IMR-90 (cell line): ENCODE data around the gene IL22RA2. TPM values are rescaled to one million over a fixed set of nuclear protein-coding genes. Genes with fewer than 3 reads are reported as not detected.

ENCODE experiments used
- ATAC-seq: fragments of 200-7000 bp; cut with Tn5 transposase; 2 replicates; pipeline ENCODE4 v1.9.1; 2020; ENCODE audit warnings: low read depth, mild to moderate bottlenecking, moderate library complexity
- BruUV-seq: library from RNA; stranded (reverse); fragments of 400-500 nt; replicated peaks from 2 replicates; lab custom pipeline; 2021; lab: Mats Ljungman, UMichigan
- CTCF ChIA-PET: fragments of 300-600 bp; formaldehyde crosslinking; extraction: SDS; loops from one replicate; lab custom pipeline; 2021; ENCODE audit warnings: antibody characterized with exemption; lab: Yijun Ruan, JAX
- POLR2A ChIA-PET: fragments of 300-600 bp; sonication (Branson Sonifier 250); formaldehyde crosslinking; loops from one replicate; lab custom pipeline; 2022; ENCODE audit warnings: antibody characterized with exemption; ENCODE audit not compliant: unreplicated experiment; lab: Charles Lee
- DNase-seq: peaks from one replicate; pipeline ENCODE4 v3.0.0; 2013
- H2AFZ ChIP-seq: replicated peaks from 2 replicates; pipeline ENCODE3; 2013; ENCODE audit warnings: low read length, mild to moderate bottlenecking; ENCODE audit not compliant: poor library complexity
- H2AK5ac ChIP-seq: 2 replicates; pipeline ENCODE4 v1.6.1; 2013; ENCODE audit warnings: low read depth, low read length, inconsistent platforms
- H2AK9ac ChIP-seq: replicated peaks from 2 replicates; pipeline ENCODE3; 2013; ENCODE audit warnings: mild to moderate bottlenecking, low read depth, low read length, moderate library complexity; ENCODE audit not compliant: poor library complexity
- H2BK120ac ChIP-seq: 2 replicates; pipeline ENCODE4 v1.6.1; 2013; ENCODE audit warnings: low read depth, low read length, inconsistent platforms
- H2BK15ac ChIP-seq: 3 replicates; pipeline ENCODE4 v1.6.1; 2013; ENCODE audit warnings: low read depth, low read length, inconsistent platforms
- H2BK20ac ChIP-seq: 2 replicates; pipeline ENCODE4 v1.6.1; 2013; ENCODE audit warnings: low read depth, mild to moderate bottlenecking, inconsistent platforms, low read length, moderate library complexity
- H2BK5ac ChIP-seq: 2 replicates; pipeline ENCODE4 v1.6.1; 2013; ENCODE audit warnings: mild to moderate bottlenecking, low read depth, low read length, inconsistent platforms; ENCODE audit not compliant: poor library complexity, severe bottlenecking
- H3K14ac ChIP-seq: replicated peaks from 2 replicates; pipeline ENCODE4 v1.6.1; 2013; ENCODE audit warnings: low read depth, low read length, inconsistent platforms
- H3K18ac ChIP-seq: 2 replicates; pipeline ENCODE4 v1.6.1; 2013; ENCODE audit warnings: low read depth, low read length, control low read depth
- H3K23ac ChIP-seq: 2 replicates; pipeline ENCODE4 v1.6.1; 2013; ENCODE audit warnings: low read depth, low read length, inconsistent platforms
- H3K27ac ChIP-seq: 2 replicates; pipeline ENCODE4 v1.5.1; 2013; ENCODE audit warnings: mild to moderate bottlenecking, control low read depth, low read length; ENCODE audit not compliant: insufficient read depth
- H3K27me3 ChIP-seq: 2 replicates; pipeline ENCODE4 v1.6.1; 2013; ENCODE audit warnings: low read length; ENCODE audit not compliant: control insufficient read depth, insufficient read depth
- H3K36me3 ChIP-seq: 2 replicates; pipeline ENCODE4 v1.6.1; 2013; ENCODE audit warnings: low read length, mixed read lengths; ENCODE audit not compliant: control insufficient read depth, insufficient read depth
- H3K4ac ChIP-seq: 2 replicates; pipeline ENCODE4 v1.6.1; 2013; ENCODE audit warnings: low read depth, low read length, inconsistent platforms
- H3K4me1 ChIP-seq: 2 replicates; pipeline ENCODE4 v1.6.1; 2013; ENCODE audit warnings: low read length, mixed read lengths; ENCODE audit not compliant: control insufficient read depth, insufficient read depth
- H3K4me2 ChIP-seq: 2 replicates; pipeline ENCODE4 v1.6.1; 2013; ENCODE audit warnings: low read depth, mild to moderate bottlenecking, control low read depth, low read length, moderate library complexity
- H3K4me3 ChIP-seq: 2 replicates; pipeline ENCODE4 v1.5.1; 2013; ENCODE audit warnings: low read depth, mild to moderate bottlenecking, control low read depth, low read length, moderate library complexity; ENCODE audit not compliant: insufficient read depth
- H3K56ac ChIP-seq: 2 replicates; pipeline ENCODE4 v1.6.1; 2013; ENCODE audit warnings: low read length, inconsistent platforms; ENCODE audit not compliant: insufficient read depth; ENCODE audit errors: extremely low read depth
- H3K79me1 ChIP-seq, 2 experiments: 2 replicates each; pipeline ENCODE4 v1.6.1; 2013; ENCODE audit warnings: low read length in 2 of 2, inconsistent platforms in 1 of 2, low read depth in 1 of 2
- H3K9ac ChIP-seq: 2 replicates; pipeline ENCODE4 v1.6.1; 2013; ENCODE audit warnings: low read depth, low read length, control low read depth
- H3K9me1 ChIP-seq: 2 replicates; pipeline ENCODE4 v1.6.1; 2013; ENCODE audit warnings: low read length, inconsistent platforms; ENCODE audit not compliant: insufficient read depth
- H3K9me3 ChIP-seq: 2 replicates; pipeline ENCODE4 v1.6.1; 2013; ENCODE audit warnings: low read length; ENCODE audit not compliant: control insufficient read depth, insufficient read depth
- H4K20me1 ChIP-seq: 2 replicates; pipeline ENCODE4 v1.6.1; 2013; ENCODE audit warnings: low read length, inconsistent platforms; ENCODE audit not compliant: insufficient read depth
- H4K5ac ChIP-seq: 2 replicates; pipeline ENCODE4 v1.6.1; 2013; ENCODE audit warnings: mild to moderate bottlenecking, low read depth, low read length, control low read depth
- H4K8ac ChIP-seq, 2 experiments: 2 replicates each; pipeline ENCODE4 v1.6.1; 2013; ENCODE audit warnings: low read depth in 2 of 2, low read length in 2 of 2, control low read depth in 1 of 2, inconsistent platforms in 1 of 2
- H4K91ac ChIP-seq: 2 replicates; pipeline ENCODE4 v1.6.1; 2013; ENCODE audit warnings: low read depth, low read length, inconsistent platforms; ENCODE audit not compliant: insufficient read depth
- CEBPB ChIP-seq: IDR thresholded peaks from 2 replicates; pipeline ENCODE4 v1.6.1; 2012; ENCODE audit warnings: low read depth, low read length, improper control_type of control experiment
- CHD1 ChIP-seq: IDR thresholded peaks from 2 replicates; pipeline ENCODE4 v1.6.1; 2012; ENCODE audit warnings: low read depth, low read length, improper control_type of control experiment
- MAFK ChIP-seq: IDR thresholded peaks from 2 replicates; pipeline ENCODE4 v1.6.1; 2012; ENCODE audit warnings: low read depth, low read length, improper control_type of control experiment
- MXI1 ChIP-seq: IDR thresholded peaks from 2 replicates; pipeline ENCODE4 v1.6.1; 2012; ENCODE audit warnings: low read depth, mild to moderate bottlenecking, low read length, moderate library complexity, borderline replicate concordance
- NFE2L2 ChIP-seq: fragments of 150-350 bp; IDR thresholded peaks from 2 replicates; pipeline ENCODE4 v1.6.1; 2016; ENCODE audit warnings: low read depth, mild to moderate bottlenecking, low read length
- POLR2A ChIP-seq: IDR thresholded peaks from 2 replicates; pipeline ENCODE4 v1.6.1; 2012; ENCODE audit warnings: mild to moderate bottlenecking, low read depth, low read length
- RCOR1 ChIP-seq: IDR thresholded peaks from 2 replicates; pipeline ENCODE4 v1.6.1; 2012; ENCODE audit warnings: mild to moderate bottlenecking, low read length, improper control_type of control experiment; ENCODE audit not compliant: insufficient replicate concordance
- RFX5 ChIP-seq: IDR thresholded peaks from 2 replicates; pipeline ENCODE4 v1.8.0; 2012; ENCODE audit warnings: low read depth, mild to moderate bottlenecking, low read length, moderate library complexity
- SMC3 ChIP-seq: fragments of 150-350 bp; IDR thresholded peaks from 2 replicates; pipeline ENCODE4 v1.6.1; 2016; ENCODE audit warnings: low read depth, mild to moderate bottlenecking, antibody characterized with exemption, low read length, moderate library complexity
- USF2 ChIP-seq: fragments of 150-350 bp; IDR thresholded peaks from 2 replicates; pipeline ENCODE4 v1.6.1; 2017; ENCODE audit warnings: mild to moderate bottlenecking, antibody characterized with exemption, low read length, low read depth
- WGBS, 2 experiments: methylation state at CpG; one replicate each; pipeline versions ENCODE4 v1.1.5 to v1.1.7; 2013; ENCODE audit warnings: missing lambda C conversion rate in 2 of 2; ENCODE audit not compliant: insufficient read length in 1 of 2; ENCODE audit errors: extremely low coverage in 2 of 2; 5-methylcytosine and 5-hydroxymethylcytosine counted together
- dilution Hi-C: fragments of 300-500 bp; cut with HindIII; formaldehyde crosslinking; loops from one replicate; pipeline ENCODE4 v1.14.3; 2018; ENCODE audit warnings: low sequenced_read_pairs; ENCODE audit not compliant: unreplicated experiment
- in situ Hi-C: fragments of 300-500 bp; cut with MboI; formaldehyde crosslinking; loops from 3 replicates; pipeline ENCODE4 v1.14.3; 2019; ENCODE audit warnings: low sequenced_read_pairs, inconsistent platforms, mixed read lengths
- intact Hi-C: fragments of 100-400 bp; cut with micrococcal nuclease; formaldehyde crosslinking; loops from 2 replicates; pipeline ENCODE4 v1.10.0; 2022
- polyA plus RNA-seq, 3 experiments: library from polyadenylated mRNA; depleted of rRNA; stranded (reverse); fragments of >200 nt; gene quantifications; 2 replicates each; pipeline ENCODE4 v1.2.3, GENCODE V29; 2012; ENCODE audit warnings: low replicate concordance in 1 of 3
- total RNA-seq: library from RNA; depleted of rRNA; stranded (reverse); fragments of >200 nt; gene quantifications from 2 replicates; pipeline ENCODE4 v1.2.3, GENCODE V29; 2012
- TF ChIP-seq, protein P1 (sequence below): fragments of 150-350 bp; IDR thresholded peaks from 2 replicates; pipeline ENCODE4 v1.6.1; 2016; ENCODE audit warnings: low read depth, mild to moderate bottlenecking, low read length, moderate library complexity, borderline replicate concordance

The IL22RA2 gene
- total and polyA plus RNA-seq, 2 of the 4 experiments (the other 2 are of a cell fraction), result not detected

- Histone ChIP-seq H2AK9ac (no peak overlapping the region), H3K27ac (no peak overlapping the region), H3K4me2 (no peak overlapping the region)
Observed at GRCh38 chr6:137111296-137112066, 62.0 kb downstream of the IL22RA2 start.

More at GRCh38 chr6:137111296-137112066, 62.0 kb downstream of the IL22RA2 start:
- no peak overlapping the region for H3K9ac ChIP-seq
- no peak overlapping the region for H3K4me3 ChIP-seq
- dilution Hi-C loops, result no loop called here
- ChIA-PET CTCF (no interaction called here), POLR2A (no interaction called here)
- intact Hi-C loops, result no loop called here
- ATAC-seq (no peak), DNase-seq (no peak)
- no peak overlapping the region for H2BK5ac ChIP-seq
- H3K18ac ChIP-seq, result no peak overlapping the region
- no peak overlapping the region for H4K5ac ChIP-seq
- no peak overlapping the region for H2AFZ ChIP-seq
- no peak overlapping the region for H2BK120ac ChIP-seq
- TF ChIP-seq POLR2A (no peak), MXI1 (no peak), CHD1 (no peak), CEBPB (no peak), RCOR1 (no peak), MAFK (no peak), USF2 (no peak), NFE2L2 (no peak), SMC3 (no peak), RFX5 (no peak)
- TF ChIP-seq, protein P1, sequence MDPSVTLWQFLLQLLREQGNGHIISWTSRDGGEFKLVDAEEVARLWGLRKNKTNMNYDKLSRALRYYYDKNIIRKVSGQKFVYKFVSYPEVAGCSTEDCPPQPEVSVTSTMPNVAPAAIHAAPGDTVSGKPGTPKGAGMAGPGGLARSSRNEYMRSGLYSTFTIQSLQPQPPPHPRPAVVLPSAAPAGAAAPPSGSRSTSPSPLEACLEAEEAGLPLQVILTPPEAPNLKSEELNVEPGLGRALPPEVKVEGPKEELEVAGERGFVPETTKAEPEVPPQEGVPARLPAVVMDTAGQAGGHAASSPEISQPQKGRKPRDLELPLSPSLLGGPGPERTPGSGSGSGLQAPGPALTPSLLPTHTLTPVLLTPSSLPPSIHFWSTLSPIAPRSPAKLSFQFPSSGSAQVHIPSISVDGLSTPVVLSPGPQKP, result no peak
- H3K14ac ChIP-seq, result no peak overlapping the region
- H3K23ac ChIP-seq, result no peak overlapping the region
- H3K9me3 ChIP-seq, result no peaks in the 10 kb centered on the region
- WGBS, 2 experiments, result no CpG with 5 or more reads among the region's 2 CpGs
- no peaks in the 10 kb centered on the region for H4K20me1 ChIP-seq
- no peaks in the 10 kb centered on the region; the same call in 1 of the 2 replicates for H3K27me3 ChIP-seq
- H3K4ac ChIP-seq, result no peak overlapping the region
- H2BK15ac ChIP-seq, result no peak overlapping the region
- H4K91ac ChIP-seq, result no peak overlapping the region
- no TSS peak for BruUV-seq
- H3K9me1 ChIP-seq, result no peaks in the 10 kb centered on the region
- H4K8ac ChIP-seq, result no peak overlapping the region
- H2AK5ac ChIP-seq, result no peak overlapping the region
- no peaks in the 10 kb centered on the region for H3K4me1 ChIP-seq
- no peak overlapping the region for H2BK20ac ChIP-seq
- in situ Hi-C loops, result no loop called here
- no peaks in the 10 kb centered on the region for H3K79me1 ChIP-seq
- no peaks in the 10 kb centered on the region for H3K36me3 ChIP-seq
- no peak overlapping the region for H3K56ac ChIP-seq
